HAP-1 (cell line): ENCODE measurements around the gene LTB4R.
A peak's percentile ranks its signal among the peaks of the same experiment; 100 is the strongest.

Experiments used
- DNase-seq, 2 experiments: peaks; one replicate each; pipeline ENCODE4 v3.0.0-alpha.2; 2016 to 2020; ENCODE audit warnings: low spot score in 2 of 2
- H3K27me3 ChIP-seq: fragments of 250-450 bp; sonication (Bioruptor Pico); 2 replicates; pipeline ENCODE4 v1.5.1; 2020; ENCODE audit warnings: low read depth, mild to moderate bottlenecking, moderate library complexity
- H3K36me3 ChIP-seq: fragments of 250-450 bp; sonication (Bioruptor Pico); replicated peaks from 2 replicates; pipeline ENCODE4 v1.5.1; 2020; ENCODE audit warnings: mild to moderate bottlenecking
- H3K4me1 ChIP-seq: fragments of 250-450 bp; sonication (Bioruptor Pico); 2 replicates; pipeline ENCODE4 v1.5.1; 2020; ENCODE audit warnings: mild to moderate bottlenecking
- H3K4me3 ChIP-seq: fragments of 250-450 bp; sonication (Bioruptor Pico); 2 replicates; pipeline ENCODE4 v1.5.1; 2020; ENCODE audit warnings: mild to moderate bottlenecking, moderate library complexity
- H3K9me3 ChIP-seq: fragments of 250-450 bp; sonication (Bioruptor Pico); 2 replicates; pipeline ENCODE4 v1.5.1; 2020; ENCODE audit warnings: mild to moderate bottlenecking, moderate library complexity
- in situ Hi-C: fragments of 300-500 bp; cut with MboI; formaldehyde crosslinking; loops from 3 replicates; pipeline ENCODE4 v1.14.3; 2020; ENCODE audit warnings: low sequenced_read_pairs, inconsistent platforms, mixed read lengths

LTB4R gene

DNA sequence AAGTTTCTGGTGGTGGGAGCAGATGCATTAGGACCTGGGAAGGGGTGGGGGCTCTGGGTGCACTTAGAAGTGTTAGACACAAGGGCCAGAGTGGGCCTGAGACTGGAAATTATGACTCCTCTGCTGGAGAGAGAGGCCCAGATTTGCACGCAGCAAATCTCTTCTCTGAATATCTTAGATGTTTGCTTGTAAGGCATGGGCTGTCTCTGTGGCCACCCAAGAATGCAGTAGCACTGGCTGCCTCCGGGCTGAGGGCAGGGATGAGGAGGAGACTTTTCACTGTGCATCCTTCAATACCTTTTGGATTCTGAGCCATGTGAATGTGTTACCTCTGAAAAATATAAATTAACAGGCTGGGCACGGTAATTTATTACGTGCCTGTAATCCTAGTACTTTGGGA lies 26.0 kb upstream of the LTB4R start:
- Histone ChIP-seq H3K27me3 (no peaks in the 10 kb centered on the region), H3K36me3 (peaks cover 4% of the 10 kb centered on the region; the same call in 1 of the 2 replicates), H3K9me3 (no peaks in the 10 kb centered on the region), H3K4me1 (no peaks in the 10 kb centered on the region), H3K4me3 (no peak overlapping the region)
- DNase-seq, result no peak
- in situ Hi-C loops, result no loop called here

DNA sequence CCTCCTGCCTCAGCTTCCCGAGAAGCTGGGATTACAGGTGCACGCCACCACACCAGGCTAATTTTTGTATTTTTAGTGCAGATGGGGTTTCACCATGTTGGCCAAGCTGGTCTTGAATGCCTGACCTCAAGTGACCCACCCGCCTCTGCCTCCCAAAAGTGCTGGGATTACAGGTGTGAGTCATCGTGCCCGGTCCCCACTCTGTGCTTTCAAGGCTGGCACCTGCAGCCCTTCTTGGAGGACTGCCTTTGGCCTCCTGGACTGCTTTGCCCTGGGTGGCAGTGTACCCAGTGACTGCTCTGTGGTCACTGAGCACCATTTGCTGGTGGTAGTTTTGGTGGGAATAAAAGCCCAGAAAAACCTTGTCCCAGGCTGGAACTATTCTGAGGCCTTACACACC lies 24.3 kb upstream of the LTB4R start:
- Histone ChIP-seq H3K4me3 (no peak overlapping the region), H3K9me3 (no peaks in the 10 kb centered on the region), H3K4me1 (no peaks in the 10 kb centered on the region), H3K36me3 (peaks cover 4% of the 10 kb centered on the region), H3K27me3 (no peaks in the 10 kb centered on the region)
- no peak for DNase-seq
- in situ Hi-C loops, result no loop called here

DNA sequence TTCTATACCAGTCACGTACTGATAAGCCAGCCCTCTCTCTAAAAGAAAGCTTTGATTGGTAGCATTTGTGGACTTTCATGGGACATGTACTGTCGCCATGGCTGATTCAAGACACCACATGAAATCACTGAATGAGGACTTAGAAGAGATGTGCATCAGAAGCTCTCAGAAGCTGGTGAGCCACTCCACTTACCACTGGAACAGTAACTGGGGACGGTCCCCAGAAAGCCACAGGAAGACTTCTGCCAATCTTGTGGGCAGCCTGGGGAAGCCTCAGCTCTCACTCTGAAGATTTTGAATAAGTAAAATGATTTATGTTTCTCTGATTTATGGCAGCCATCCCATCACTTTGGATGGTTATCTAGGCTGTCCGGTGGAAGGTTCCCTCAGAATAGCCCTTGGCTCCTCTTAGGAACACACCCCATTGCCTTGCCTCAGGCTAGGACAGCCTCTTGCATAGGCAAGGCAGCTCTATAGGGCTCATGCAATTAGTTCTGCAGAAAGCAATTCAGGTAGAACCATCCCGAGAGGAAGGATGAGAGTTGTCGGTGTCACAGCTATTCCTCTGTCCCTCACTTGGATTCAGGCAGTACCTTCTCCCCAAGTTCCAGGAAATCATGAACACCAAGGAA lies 21.5 kb upstream of the LTB4R start:
- Histone ChIP-seq H3K4me1 (no peaks in the 10 kb centered on the region), H3K4me3 (no peak overlapping the region), H3K9me3 (no peaks in the 10 kb centered on the region), H3K36me3 (peaks cover 4% of the 10 kb centered on the region), H3K27me3 (no peaks in the 10 kb centered on the region)
- in situ Hi-C loops, result no loop called here
- DNase-seq, result no peak

GRCh38 chr14:24290746-24291145 lies 20.6 kb upstream of the LTB4R start:
- DNase-seq, result no peak
- in situ Hi-C loops, result no loop called here
- peaks cover 8% of the 10 kb centered on the region for H3K36me3 ChIP-seq
- no peak overlapping the region for H3K4me3 ChIP-seq
- no peaks in the 10 kb centered on the region for H3K4me1 ChIP-seq
- H3K27me3 ChIP-seq, result no peaks in the 10 kb centered on the region
- no peaks in the 10 kb centered on the region for H3K9me3 ChIP-seq

DNA sequence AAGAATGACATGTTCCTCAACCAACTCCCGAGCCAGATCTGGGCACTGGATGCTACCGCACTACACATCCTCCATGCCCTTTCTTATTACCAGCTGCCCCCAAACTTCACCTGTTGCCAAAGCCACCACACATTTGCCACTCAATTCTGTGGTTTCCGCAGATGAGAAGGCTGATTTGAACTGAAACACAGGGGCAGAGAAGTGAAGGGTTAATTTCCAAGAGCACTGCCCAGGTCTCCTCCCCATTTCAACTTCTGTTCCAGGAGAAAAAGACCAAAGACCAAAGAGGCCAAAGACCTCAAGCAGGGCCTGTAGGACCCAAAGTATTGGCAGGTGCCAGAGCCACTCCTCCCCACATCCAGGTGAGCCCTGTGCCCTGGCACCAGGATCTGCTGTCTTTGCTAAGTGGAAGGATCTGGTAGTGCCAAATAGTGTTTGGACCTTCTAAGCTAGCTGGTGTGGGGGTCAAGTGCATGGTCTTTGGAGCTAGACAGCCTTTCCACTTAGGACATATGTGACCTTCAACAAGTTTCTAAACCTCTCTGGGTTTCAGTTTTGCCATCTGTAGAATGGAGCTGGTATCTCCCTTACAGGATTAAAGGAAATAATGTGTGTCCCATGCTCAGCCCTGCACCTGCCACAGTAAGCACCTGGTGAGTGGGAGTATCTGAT lies 19.7 kb upstream of the LTB4R start:
- H3K36me3 ChIP-seq, result peaks cover 16% of the 10 kb centered on the region
- H3K27me3 ChIP-seq, result no peaks in the 10 kb centered on the region
- H3K4me3 ChIP-seq, result no peak overlapping the region
- H3K9me3 ChIP-seq, result no peaks in the 10 kb centered on the region
- in situ Hi-C loops, result no loop called here
- no peaks in the 10 kb centered on the region for H3K4me1 ChIP-seq
- no peak for DNase-seq

GRCh38 chr14:24292118-24292807 lies 19.0 kb upstream of the LTB4R start:
- H3K4me3 ChIP-seq, result no peak overlapping the region
- no peak for DNase-seq
- no peaks in the 10 kb centered on the region for H3K9me3 ChIP-seq
- peaks cover 16% of the 10 kb centered on the region for H3K36me3 ChIP-seq
- in situ Hi-C loops, result no loop called here
- no peaks in the 10 kb centered on the region for H3K27me3 ChIP-seq
- H3K4me1 ChIP-seq, result no peaks in the 10 kb centered on the region

- Histone ChIP-seq H3K4me1 (peaks cover 3% of the 10 kb centered on the region; the same call in 1 of the 2 replicates), H3K36me3 (peaks cover 16% of the 10 kb centered on the region), H3K27me3 (no peaks in the 10 kb centered on the region), H3K4me3 (no peak overlapping the region), H3K9me3 (no peaks in the 10 kb centered on the region)
- no peak for DNase-seq
- in situ Hi-C loops, result no loop called here
These were observed 17.8 kb upstream of the LTB4R start for GRCh38 chr14:24293525-24293924.

- in situ Hi-C loops, result loop anchor here (5.0 kb wide), 2 partner anchors 49 to 284 kb away; no protein-coding TSS in a partner anchor
These were observed 14.8 kb upstream of the LTB4R start for GRCh38 chr14:24296341-24297157.

DNA sequence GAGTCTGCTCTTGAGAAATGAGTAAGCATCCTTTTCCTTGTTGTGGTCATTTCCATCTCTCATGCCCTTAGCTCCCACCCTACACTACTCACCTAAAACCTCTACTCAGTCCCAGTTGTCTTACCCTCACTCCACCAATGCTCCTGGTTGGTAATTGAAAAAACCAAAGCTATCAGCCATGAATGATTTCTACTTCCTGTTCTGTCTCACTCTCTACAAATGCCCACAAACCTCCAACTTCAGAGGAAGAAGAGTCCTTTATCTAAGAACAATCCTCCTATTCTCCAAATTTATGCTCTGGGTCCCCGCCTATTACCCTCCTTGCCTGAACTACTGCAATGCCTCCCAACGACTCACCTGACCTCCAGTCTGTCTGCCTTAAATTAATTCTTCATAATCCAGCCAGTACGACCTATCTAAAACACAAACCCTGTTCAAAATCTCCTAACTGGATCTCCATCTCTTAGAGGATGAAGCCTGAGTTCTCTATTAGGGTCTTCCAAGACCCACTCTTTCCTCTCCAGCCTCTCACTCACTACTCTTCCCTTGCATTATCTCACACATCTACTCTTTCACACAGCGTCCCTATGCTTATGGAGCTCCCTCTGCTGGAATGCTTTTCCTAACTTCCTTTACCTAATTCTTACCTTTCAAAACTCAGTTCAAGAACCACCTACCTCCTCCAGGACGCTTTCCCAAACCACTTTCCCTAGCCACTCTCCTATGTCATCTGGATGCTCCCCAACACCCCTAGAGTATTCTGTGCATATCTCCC lies 13.9 kb upstream of the LTB4R start:
- peak; percentile 34 to 44 for DNase-seq
- Histone ChIP-seq H3K4me3 (no peak overlapping the region), H3K36me3 (peaks cover 21% of the 10 kb centered on the region), H3K9me3 (no peaks in the 10 kb centered on the region), H3K27me3 (no peaks in the 10 kb centered on the region), H3K4me1 (peaks cover 12% of the 10 kb centered on the region)
- in situ Hi-C loops, result loop anchor here (5.0 kb wide), 2 partner anchors 50 to 285 kb away; no protein-coding TSS in a partner anchor

More at GRCh38 chr14:24296341-24297157, 14.8 kb upstream of the LTB4R start:
- no peaks in the 10 kb centered on the region for H3K27me3 ChIP-seq
- H3K4me3 ChIP-seq, result no peak overlapping the region
- H3K9me3 ChIP-seq, result no peaks in the 10 kb centered on the region
- peaks cover 12% of the 10 kb centered on the region for H3K4me1 ChIP-seq
- DNase-seq, result peak; percentile 31 to 67
- H3K36me3 ChIP-seq, result peaks cover 13% of the 10 kb centered on the region

DNA sequence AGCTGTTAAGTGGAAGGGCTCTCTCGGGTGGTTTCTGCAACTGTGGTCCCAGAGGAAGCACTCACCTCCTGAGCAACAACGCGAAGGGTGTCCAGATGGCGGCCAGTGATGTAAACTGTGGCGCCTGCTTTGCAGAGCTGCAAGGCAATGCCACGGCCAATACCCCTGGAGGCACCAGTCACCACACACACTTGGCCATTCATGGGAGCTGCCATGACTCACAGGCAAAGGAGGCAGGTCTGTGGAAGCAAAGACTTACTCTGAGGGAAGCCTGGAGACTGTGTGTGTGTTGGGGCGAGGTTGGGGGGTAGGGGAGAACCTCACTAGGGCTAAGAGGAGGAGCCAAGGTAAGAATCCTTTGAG lies 12.4 kb upstream of the LTB4R start:
- in situ Hi-C loops, result loop anchor here (5.0 kb wide), 2 partner anchors 52 to 287 kb away; no protein-coding TSS in a partner anchor
- peaks cover 12% of the 10 kb centered on the region for H3K4me1 ChIP-seq
- no peaks in the 10 kb centered on the region for H3K27me3 ChIP-seq
- H3K9me3 ChIP-seq, result no peaks in the 10 kb centered on the region
- DNase-seq, result peak in 1 of 2 experiments; percentile 28
- H3K4me3 ChIP-seq, result peak overlapping the region; percentile 76
- H3K36me3 ChIP-seq, result peaks cover 33% of the 10 kb centered on the region

DNA sequence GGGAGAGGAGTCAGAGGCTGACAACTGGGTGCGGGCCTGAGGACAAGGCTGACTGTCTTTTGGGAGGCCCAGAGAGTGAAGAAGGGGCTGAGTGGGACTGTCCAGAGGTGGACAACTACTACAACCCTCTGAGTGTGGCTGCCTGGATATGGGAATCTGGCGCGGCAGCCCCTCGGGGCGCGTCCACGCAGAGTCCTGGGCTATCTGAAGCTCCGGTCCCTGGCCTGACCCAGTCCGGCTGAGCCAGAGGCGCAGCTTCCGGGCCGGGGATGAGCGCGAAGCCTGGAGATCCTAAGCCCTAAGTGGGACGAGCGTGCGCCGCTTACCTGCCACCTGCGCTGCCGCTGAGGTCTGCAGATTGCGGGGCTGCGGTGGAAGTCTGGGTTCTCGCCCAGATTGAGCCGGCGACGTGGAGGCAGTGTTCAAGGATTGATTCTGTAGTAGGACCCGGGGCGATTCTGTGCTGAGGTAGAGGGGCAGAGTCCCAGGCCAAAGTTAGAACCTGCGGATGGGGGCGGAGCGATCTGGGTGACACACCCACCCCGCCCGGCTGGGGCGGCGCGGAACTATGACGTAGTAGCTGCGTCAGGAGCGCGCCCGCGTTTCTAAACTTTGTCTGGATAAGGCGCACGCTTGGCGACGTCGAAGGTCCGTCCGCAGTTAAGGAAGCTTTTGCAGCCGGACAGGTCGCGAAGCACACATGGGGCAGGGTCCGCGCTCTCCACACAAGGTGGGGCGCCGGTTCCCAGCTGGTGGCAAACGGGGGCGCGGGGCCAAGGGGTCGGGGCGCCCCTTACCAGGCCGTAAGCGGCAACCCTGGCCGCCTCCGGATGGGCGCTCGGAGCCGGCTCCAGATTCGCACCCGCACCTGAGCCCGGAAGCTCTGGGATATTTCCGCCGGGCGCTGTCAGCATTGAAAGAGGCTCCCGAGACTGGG lies 11.8 kb upstream of the LTB4R start, which contains the start of the genes DHRS1 and NOP9:
Gene DHRS1, minus strand, starts transcription at position 526 of the 937 bp plus-strand sequence. CDS start 674 bp downstream, outside the sequence.
Gene NOP9, plus strand, starts transcription at position 596 of the 937 bp plus-strand sequence. Its CDS starts 105 bp downstream, at position 701.
- peak; percentile 70 to 93 for DNase-seq
- in situ Hi-C loops, result loop anchor here (5.0 kb wide), 2 partner anchors 52 to 287 kb away; no protein-coding TSS in a partner anchor
- Histone ChIP-seq H3K4me1 (peaks cover 12% of the 10 kb centered on the region), H3K9me3 (no peaks in the 10 kb centered on the region), H3K4me3 (peak within 1 kb of the TSS; percentile 76), H3K36me3 (peaks cover 40% of the 10 kb centered on the region), H3K27me3 (no peaks in the 10 kb centered on the region)
